HG03039 (cell line): Measurements from ENCODE around the gene ANKS1B.

Experiments used
- ATAC-seq: cut with Tn5 transposase; IDR thresholded peaks from one replicate; pipeline ENCODE4 v1.9.1; 2021; ENCODE audit warnings: mild to moderate bottlenecking, moderate library complexity; ENCODE audit not compliant: unreplicated experiment

ANKS1B gene

DNA sequence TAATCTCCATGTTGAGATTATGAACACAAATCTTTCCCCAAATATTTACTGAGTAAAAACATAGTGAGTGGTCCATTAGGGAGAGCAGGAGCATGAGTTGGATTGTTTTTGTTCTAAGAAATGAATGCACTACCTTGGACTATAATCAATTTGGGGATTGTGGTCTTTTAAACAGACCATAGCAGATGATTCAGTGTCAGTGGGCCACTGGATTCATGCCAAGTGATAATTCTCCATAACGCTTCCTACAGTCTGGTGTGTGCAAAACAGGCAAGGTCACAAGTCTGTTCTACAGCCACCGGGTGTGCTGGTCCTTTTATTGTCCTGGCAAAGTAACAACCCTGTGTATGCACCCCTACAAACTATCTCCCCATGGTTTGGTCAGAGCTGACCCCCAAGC lies 1073.3 kb downstream of the ANKS1B start:
- no peak for ATAC-seq

DNA sequence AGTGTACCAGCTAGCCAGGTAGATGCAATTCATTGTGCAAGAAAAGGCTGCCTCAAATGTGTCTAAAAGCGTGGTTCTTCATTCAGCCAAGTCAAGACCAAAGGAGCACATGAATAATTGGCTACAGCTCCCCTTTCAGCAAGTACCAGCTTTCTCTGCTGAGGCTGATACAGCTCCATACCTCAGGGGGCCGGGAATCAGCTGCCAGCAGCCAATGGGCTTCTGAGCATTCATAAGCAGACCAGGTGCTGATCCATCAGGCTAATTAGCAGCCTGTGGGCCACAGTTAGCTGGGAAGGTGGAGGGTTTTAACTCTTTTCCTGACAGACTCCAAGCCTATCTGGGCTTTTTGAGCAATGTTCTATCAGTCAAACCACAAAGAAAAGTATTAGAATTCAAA lies 1075.0 kb downstream of the ANKS1B start:
- no peak for ATAC-seq

DNA sequence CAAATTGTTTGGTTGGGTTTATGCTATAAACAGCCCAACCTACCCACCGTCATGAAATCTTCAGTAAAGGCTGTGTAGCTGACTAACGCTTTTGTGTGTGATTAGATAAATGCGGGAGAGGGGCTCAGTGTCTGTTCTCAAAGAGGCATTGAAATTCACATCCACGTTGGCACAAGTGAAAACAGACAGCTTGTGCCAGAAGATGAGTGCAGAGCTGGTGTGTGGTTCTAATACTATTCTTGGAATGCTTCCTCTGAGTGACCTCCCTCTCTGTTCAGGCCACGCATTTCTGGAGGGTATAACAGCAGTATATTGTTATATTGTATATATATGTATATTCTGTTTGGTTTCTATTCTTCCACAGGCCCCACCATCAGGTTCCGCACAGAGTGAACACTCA lies 1075.9 kb downstream of the ANKS1B start:
- ATAC-seq: no peak

DNA sequence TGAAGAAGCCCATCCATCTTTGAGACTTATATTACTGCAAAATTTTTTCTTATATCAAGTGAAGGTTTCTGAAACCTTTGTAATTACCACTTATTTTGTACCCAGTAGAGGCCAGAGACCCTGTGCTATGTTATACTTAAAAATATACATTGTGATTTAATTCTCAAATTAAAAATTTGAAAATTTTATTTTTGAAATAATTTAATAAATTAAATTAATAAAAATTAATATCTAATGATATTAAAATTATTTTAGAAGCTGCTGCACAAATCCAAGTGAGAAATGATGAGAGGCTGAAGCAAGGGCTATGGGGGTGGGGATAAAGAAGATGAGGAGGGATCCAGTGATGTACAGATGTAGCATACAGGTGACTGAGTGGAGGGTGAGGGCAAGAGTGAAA lies 1080.9 kb downstream of the ANKS1B start:
- no peak for ATAC-seq

DNA sequence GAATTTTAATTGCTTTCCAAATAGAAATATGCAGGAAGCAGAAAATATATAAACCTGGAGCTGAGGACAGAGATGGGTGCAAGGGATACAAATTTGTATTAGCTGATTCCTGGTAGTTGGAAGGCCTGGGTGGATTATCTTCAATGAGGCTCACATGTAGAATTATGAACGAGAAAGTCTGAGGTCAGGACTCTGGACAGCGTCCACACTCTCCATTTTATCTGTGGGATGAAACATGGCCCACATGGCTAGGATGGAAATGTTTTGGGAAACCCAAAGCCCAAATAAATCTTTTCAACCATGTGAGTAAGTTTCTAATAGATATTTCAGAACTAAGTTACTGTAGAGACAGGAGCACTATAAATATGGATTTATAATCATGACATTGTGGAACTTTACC lies 1083.5 kb downstream of the ANKS1B start:
- no peak for ATAC-seq

DNA sequence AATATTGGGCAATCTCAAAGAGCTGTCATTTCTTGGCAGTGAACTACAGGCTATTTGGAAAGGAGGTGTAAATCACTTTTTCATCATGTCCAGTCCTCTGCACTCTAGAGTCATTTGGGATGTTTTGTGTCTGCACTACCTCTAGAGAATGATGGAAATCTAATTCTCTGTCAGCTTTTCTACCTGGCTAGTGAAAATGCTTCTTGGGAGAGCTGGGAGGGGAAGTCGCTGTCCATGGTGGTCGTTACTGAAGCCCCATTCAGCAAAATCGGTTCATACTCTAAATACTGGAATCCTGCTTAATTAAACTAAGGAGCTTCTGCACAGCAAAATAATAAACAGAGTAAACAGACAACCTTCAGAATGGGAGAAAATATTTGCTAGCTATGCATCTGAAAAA lies 1087.8 kb downstream of the ANKS1B start:
- no peak for ATAC-seq

DNA sequence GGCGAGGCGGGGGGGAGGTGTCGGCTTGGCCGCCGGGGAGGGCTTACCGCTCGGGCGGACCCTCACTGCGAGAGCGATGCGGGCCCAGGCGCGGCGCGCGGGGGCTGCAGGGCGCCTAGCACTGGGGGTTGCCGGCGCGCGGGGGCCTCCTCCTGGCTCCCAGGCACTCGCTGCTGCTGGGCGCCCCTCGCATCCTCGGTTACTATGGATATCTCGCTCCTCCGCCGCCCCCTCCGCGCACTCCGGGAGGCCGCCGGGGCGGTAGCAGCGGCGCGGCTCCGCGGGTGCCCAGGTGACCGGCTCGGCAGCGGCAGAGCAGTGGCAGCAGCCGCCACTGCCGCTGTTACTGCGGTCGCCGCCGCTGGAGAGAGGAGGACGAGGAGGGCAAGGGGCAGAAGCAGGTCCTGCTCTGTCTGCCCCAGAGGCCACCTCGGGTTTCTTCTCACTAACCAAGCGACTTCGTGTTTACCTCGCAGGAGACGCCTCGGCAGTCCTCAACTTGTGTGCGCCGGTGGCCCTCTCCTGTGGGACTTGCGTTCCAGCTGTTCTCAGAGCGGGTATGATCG lies 1089.6 kb downstream of the ANKS1B start:
- no peak for ATAC-seq

DNA sequence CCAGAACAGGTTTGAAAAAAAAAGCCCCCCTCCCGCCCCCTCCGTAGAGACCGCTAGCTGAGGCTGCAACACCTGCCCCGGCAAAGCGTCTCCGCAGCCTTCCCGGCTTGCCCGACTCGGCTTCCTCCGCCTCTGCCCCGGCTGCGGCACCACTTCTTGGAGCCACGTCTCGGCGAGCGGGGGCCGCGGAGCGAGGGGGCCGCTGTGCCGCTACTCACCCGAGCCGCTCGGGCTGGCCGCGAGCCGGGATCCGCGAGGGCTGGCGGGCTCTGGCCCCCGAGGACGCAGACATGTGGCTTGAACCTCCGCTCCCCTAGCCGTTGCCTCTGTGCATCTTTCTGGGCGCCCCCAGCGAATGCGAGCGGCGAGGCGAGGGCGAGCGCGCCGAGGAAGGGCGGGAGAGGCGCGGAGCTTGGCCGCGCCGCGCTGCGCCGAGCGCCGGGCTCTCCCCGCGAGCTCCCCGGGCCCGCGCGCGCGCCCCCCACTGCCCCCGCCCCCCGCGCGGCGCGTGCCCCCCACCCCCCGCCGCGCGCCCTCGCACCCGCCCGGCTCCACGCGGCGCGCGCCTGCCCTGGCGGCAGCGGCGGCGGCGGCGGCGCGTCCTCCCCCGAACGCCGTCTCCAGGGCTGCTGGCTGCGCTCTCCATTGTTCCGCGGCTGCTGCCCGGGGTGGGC lies 1090.2 kb downstream of the ANKS1B start:
- ATAC-seq: no peak

DNA sequence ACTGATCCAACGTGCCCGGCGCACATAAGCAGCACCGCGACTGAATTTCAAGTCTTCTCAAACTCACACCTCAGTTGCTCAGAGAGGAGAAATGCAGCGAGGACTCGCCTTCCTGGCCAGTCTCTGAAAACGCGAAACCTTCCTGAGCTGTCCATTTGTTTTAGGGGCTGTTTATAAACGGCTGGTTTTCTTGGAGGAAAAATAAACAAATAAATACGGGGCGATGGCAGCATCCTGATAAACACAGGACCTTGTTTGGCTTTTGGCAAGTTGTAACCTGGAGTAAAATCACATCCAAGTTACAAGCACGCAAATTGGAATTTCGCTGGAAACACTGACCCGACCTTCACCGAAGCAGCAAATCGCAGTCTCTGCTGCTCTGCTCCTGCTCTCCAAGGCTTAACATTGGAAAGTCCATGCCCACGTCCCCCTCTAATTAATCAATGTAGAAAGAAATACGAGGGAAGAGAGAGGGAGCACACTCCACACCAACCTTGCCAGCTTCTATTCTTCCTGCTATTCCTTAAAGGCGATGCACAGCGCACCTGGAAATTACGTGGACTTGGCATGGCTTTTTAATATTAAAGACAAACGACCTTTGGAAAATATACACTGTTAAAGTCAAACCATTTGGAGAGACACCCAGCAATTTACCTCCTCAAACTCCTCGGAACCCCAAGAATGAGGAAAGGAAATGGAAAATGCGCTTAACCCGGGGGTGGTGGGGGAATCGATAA lies 1090.9 kb downstream of the ANKS1B start:
- no peak for ATAC-seq

DNA sequence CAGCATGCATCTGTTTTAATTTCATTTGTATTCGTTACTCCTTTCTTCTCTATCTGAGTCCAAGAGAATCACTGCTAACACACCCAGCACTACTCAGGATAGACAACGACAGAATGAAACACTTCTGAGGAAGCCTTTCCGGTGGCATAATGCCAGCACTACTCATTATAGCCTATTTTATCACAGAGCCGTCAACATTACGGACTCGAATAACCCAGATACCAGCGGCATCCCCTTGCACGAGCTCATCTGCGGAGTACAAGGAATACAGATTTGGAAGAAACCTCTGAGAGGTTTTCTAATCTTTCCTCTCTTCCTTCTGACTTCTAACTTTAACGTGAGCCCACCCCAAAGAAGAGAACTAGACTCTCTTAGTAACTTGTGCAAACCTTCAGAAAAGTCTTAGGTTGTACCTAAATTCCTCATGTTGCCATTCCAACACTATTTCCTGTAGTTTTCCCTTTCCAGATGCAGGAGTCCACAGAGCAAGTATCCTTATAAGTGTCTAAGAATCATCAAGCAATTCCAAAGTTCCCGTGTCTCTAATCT lies 1091.5 kb downstream of the ANKS1B start:
- ATAC-seq: no peak

DNA sequence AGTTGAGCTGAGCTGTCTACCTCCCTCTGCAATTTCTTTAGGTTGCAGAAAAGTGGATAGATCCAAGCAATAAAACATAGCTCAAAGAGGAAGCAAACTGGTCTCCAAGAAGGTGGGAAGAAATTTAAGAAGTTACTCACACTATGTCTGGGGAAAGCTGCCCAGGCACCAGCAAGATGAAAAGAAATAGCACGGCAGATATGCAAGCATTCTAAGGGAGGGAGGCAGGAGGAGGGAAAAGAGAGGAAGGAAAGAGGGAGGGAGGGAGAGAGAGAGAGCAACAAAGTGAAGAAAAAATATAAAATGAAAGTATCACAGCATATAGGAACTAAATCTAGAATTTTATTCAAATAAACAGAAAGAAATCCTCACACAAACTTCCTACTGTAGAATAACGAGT lies 1099.0 kb downstream of the ANKS1B start:
- ATAC-seq: no peak

DNA sequence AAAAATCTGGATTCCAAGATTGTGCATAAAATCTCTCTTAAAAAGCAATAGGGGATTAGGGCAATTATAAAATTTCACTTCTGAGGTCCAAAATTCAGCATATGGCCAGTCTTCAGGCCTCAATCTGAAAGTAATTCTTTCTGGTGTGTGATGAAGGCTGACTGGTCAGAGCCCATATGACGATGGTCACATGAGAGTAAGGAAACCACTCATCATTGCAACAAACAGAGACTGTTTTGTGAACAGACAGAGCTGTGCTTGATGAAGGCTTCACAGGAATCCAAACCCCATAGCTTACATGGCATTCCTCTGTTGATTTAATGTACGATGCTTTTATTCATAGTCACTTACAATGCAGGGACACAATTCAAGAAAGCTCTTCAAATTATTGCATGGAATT lies 1101.5 kb downstream of the ANKS1B start:
- ATAC-seq: no peak

DNA sequence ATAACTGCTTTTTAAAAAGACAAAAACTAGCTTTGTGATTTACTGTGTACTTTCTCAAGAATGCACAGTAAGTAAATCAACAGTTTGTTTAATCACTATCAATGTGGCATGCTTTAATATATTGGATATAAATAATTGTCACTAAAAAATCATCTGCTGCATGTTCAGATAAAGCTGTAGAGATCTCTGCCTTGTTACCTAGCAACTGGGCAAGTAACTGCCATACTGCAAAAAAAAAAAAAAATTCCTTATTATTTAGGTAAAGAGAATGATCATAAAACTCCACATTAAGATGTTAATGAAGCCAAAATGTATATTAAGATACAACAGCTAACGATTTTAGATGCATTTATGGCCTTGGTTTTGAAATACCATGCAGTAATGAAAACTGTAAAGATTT lies 1102.2 kb downstream of the ANKS1B start:
- ATAC-seq: no peak

DNA sequence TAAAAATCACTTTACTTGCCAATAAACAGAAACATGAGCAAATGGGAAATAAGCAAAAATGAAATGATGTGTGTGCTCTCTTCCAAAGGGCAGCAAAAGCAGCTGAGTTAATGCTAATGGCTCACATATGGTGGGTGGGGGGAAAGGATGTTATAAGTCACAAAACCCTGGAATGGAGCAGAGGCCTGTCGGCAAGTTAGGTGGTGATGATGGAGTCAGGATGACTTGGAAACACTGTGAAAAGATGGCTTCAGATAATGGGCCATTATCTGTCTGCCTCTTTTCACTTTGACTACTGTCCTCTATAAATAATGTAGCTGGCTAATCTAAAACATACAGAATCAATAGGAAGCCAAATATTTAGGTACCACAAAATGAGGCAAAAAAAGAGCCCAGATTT lies 1111.0 kb downstream of the ANKS1B start:
- no peak for ATAC-seq

DNA sequence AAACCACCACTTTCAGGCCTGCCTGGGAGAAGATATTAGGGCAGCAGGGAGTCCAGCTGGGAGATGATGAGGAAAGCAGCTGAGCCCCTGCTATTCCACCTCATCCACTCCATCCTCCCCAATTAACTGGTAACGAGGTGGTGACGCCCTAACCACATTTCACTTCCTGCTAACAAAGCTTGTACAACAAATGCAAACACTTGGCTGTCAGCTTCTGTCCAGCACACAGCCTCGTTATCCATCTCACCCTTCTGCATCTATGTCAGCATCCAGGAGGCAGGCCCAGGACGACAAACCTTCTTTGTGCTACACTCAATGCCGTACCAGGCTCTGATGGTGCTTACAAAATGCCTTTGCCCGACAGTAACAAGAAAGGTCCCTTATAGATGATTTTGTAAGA lies 1114.2 kb downstream of the ANKS1B start:
- no peak for ATAC-seq

DNA sequence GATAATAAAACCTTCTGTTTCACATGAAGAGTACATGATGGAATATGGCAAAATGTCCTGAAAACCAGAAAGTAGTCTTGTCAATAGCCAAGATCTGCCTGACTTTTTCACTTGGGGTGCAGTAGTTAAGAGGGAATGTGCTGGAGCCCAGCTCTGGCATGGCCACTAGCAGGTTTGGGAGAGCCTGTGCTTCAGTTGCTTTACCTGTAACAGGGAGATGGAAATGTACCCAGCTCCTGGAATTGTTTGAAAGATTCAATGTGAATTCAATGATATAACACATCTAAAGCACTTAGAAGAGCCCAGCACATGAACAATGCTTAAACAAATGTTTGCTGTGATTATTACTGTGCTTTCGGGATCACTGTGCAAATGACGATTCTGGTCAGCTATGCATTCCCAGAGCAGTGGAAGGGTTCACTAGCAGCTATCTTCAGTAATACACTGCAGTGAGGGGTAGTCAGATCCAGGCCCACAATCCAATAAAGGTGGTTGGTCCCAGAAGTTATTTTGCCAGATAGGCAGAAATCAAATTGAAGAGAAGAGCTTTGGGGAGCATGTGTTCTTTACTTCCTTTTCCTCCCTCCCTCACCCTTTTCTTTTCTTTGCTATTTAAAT lies 1114.7 kb downstream of the ANKS1B start:
- ATAC-seq: no peak

DNA sequence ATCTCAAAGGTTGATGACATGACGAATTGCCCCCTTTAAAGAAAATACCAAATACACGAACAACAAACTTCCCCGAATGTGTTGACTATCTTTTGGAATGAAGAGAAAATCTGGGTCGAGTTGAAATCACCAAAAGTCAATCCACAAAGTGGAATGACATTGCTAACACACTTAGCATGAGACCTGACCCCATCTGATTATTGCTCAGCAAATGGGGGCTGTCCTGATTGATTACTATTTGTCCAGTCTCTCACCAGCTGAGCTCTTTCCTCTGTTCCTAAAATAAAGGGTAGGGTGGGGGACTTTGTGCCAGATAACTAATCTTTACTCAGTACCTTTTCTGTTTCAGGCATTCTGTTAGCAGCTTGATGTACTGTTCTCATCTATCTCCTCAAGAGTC lies 1116.2 kb downstream of the ANKS1B start:
- ATAC-seq: no peak

DNA sequence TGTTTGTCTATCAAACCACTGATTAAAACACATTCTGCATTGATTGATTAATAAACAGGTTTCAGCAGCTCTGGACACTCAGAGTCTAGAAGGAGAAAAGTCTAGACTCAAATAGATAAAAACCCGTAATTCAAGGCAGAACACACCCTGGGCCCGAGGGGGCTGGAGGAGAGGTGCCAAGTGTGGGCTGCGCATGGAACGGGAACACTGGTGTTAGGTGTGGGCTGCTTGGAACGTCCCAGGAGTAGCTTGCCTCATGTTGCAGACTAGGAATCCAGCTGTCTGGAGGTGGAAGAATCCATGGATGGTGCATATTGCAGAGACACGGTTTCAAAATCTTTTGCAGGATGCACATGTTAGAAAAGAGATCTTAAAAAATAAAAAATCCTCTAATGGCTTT lies 1116.7 kb downstream of the ANKS1B start:
- no peak for ATAC-seq

DNA sequence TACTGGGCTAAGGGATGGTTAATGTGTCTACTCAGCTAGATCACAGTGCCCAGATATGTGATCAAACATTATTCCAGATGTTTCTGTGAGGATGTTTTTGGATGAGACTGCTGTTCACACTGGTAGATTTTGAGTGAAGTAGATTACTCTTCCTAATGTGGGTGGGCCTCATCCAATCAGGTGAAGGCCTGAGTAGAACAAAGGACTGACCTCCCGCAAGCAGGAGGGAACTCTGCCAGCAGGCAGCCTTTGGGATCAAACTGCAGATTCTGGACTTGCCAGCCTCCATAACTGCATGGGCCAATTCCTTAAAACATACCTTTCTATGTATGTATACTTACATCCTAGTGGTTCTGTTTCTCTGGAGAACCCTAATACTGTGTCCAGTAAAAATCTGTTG lies 1120.4 kb downstream of the ANKS1B start:
- ATAC-seq: no peak

DNA sequence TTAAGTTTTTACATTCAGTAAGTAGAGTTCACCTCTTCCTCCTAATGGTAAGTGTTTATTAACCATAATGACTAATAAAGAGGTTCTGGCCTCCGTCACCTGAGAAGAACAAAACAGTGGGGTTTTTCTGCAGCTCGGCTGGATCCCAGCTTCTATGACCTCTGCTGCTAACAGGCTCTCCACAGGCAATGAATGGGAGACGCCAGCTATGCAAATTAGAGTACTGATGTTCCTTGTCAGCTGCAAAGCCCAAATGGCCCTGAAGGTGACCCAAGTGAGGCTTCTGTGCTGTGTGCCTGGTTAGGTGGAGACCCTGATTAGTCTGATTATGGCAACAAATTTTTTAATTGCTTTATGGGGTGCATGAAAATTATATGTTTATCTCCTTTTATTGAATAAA lies 1121.6 kb downstream of the ANKS1B start:
- no peak for ATAC-seq

DNA sequence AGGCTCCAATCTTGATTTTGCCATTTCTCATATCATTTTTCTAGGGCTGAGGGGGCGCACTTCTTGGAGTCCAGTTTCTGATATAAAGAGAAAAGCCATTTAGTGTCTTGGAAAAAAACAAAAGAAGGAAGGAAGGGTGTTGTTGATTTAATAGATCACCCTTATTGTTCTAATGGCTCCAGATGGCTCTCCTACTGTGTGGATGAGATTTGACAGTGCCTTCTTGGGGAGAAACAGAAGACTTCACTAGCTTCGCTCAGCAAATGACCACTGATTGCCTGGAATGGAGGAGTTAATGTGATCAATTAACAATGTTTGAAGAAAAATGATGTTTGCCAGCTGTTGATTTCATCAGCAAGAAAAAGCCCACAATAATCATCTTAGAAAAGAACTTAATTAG lies 1123.5 kb downstream of the ANKS1B start:
- ATAC-seq: no peak
